ENCODE measurements around the gene GUSB.
"Not testable (repeated sequence)": the region's sequence is repeated elsewhere in the genome, so short reads cannot be mapped to it uniquely, and the experiment has no call there.

The GUSB gene

GRCh38 chr7:65960351-65961074 is 21.5 kb downstream of the GUSB start:
- Histone ChIP-seq H3K9ac (ENCODE audit: insufficient read length, low read depth) (no peak overlapping the region), H3K4me1 (ENCODE audit: insufficient read depth, insufficient read length) (no peaks in the 10 kb centered on the region), H3K4me3 (ENCODE audit: insufficient read length, low read depth) (no peak overlapping the region), H3K36me3 (ENCODE audit: insufficient read depth, insufficient read length, low read length) (peaks cover 84% of the 10 kb centered on the region), H3K9me3 (ENCODE audit: insufficient read depth, low read length) (no peaks in the 10 kb centered on the region), H3K27me3 (ENCODE audit: insufficient read depth, insufficient read length) (no peaks in the 10 kb centered on the region)
- TF ChIP-seq YY1 (IDR thresholded peaks at IDR 0.05; ENCODE audit: insufficient read depth, insufficient read length) = no peak
- no peak for TF ChIP-seq ZNF274 (IDR thresholded peaks at IDR 0.05; ENCODE audit: low read depth, low read length)
- no peak for TF ChIP-seq SUZ12 (IDR thresholded peaks at IDR 0.05; ENCODE audit: extremely low read depth, insufficient read depth, insufficient read length)
- DNase-seq (ENCODE audit: low read depth, low spot score) = no peak

GRCh38 chr7:65955718-65956117 is 26.3 kb downstream of the GUSB start:
- H3K27me3 ChIP-seq (ENCODE audit: insufficient read depth, insufficient read length) = no peaks in the 10 kb centered on the region
- no peaks in the 10 kb centered on the region for H3K9me3 ChIP-seq (ENCODE audit: insufficient read depth, low read length)
- TF ChIP-seq SUZ12 (IDR thresholded peaks at IDR 0.05; ENCODE audit: extremely low read depth, insufficient read depth, insufficient read length) (no peak), YY1 (IDR thresholded peaks at IDR 0.05; ENCODE audit: insufficient read depth, insufficient read length) (no peak), ZNF274 (IDR thresholded peaks at IDR 0.05; ENCODE audit: low read depth, low read length) (no peak)
- H3K9ac ChIP-seq (ENCODE audit: insufficient read length, low read depth) = no peak overlapping the region
- no peak for DNase-seq (ENCODE audit: low read depth, low spot score)
- H3K36me3 ChIP-seq (ENCODE audit: insufficient read depth, insufficient read length, low read length) = peaks cover 65% of the 10 kb centered on the region
- no peaks in the 10 kb centered on the region for H3K4me1 ChIP-seq (ENCODE audit: insufficient read depth, insufficient read length)
- no peak overlapping the region for H3K4me3 ChIP-seq (ENCODE audit: insufficient read length, low read depth)

- Histone ChIP-seq H3K4me3 (ENCODE audit: insufficient read length, low read depth) (no peak overlapping the region), H3K36me3 (ENCODE audit: insufficient read depth, insufficient read length, low read length) (peaks cover 52% of the 10 kb centered on the region), H3K27me3 (ENCODE audit: insufficient read depth, insufficient read length) (no peaks in the 10 kb centered on the region), H3K9ac (ENCODE audit: insufficient read length, low read depth) (no peak overlapping the region), H3K4me1 (ENCODE audit: insufficient read depth, insufficient read length) (no peaks in the 10 kb centered on the region), H3K9me3 (ENCODE audit: insufficient read depth, low read length) (no peaks in the 10 kb centered on the region)
- TF ChIP-seq SUZ12 (IDR thresholded peaks at IDR 0.05; ENCODE audit: extremely low read depth, insufficient read depth, insufficient read length) = no peak
- no peak for TF ChIP-seq ZNF274 (IDR thresholded peaks at IDR 0.05; ENCODE audit: low read depth, low read length)
- no peak for TF ChIP-seq YY1 (IDR thresholded peaks at IDR 0.05; ENCODE audit: insufficient read depth, insufficient read length)
- DNase-seq (ENCODE audit: low read depth, low spot score) = no peak
Observed at GRCh38 chr7:65953890-65954450, 28.0 kb downstream of the GUSB start.

GRCh38 chr7:65953001-65953720 is 28.9 kb downstream of the GUSB start:
- DNase-seq (ENCODE audit: low read depth, low spot score) = no peak
- no peaks in the 10 kb centered on the region for H3K4me1 ChIP-seq (ENCODE audit: insufficient read depth, insufficient read length)
- H3K36me3 ChIP-seq (ENCODE audit: insufficient read depth, insufficient read length, low read length) = peaks cover 45% of the 10 kb centered on the region
- H3K9me3 ChIP-seq (ENCODE audit: insufficient read depth, low read length) = no peaks in the 10 kb centered on the region
- no peak overlapping the region for H3K4me3 ChIP-seq (ENCODE audit: insufficient read length, low read depth)
- H3K27me3 ChIP-seq (ENCODE audit: insufficient read depth, insufficient read length) = no peaks in the 10 kb centered on the region
- no peak for TF ChIP-seq SUZ12 (IDR thresholded peaks at IDR 0.05; ENCODE audit: extremely low read depth, insufficient read depth, insufficient read length)
- TF ChIP-seq YY1 (IDR thresholded peaks at IDR 0.05; ENCODE audit: insufficient read depth, insufficient read length) = no peak
- TF ChIP-seq ZNF274 (IDR thresholded peaks at IDR 0.05; ENCODE audit: low read depth, low read length) = no peak
- no peak overlapping the region for H3K9ac ChIP-seq (ENCODE audit: insufficient read length, low read depth)

GRCh38 chr7:65951837-65952578 is 30.0 kb downstream of the GUSB start:
- no peak for DNase-seq (ENCODE audit: low read depth, low spot score)
- H3K36me3 ChIP-seq (ENCODE audit: insufficient read depth, insufficient read length, low read length) = peaks cover 37% of the 10 kb centered on the region

GRCh38 chr7:65946904-65947303 is 35.1 kb downstream of the GUSB start:
- H3K27me3 ChIP-seq (ENCODE audit: insufficient read depth, insufficient read length) = no peaks in the 10 kb centered on the region
- H3K4me1 ChIP-seq (ENCODE audit: insufficient read depth, insufficient read length) = no peaks in the 10 kb centered on the region
- no peak overlapping the region for H3K4me3 ChIP-seq (ENCODE audit: insufficient read length, low read depth)
- TF ChIP-seq ZNF274 (IDR thresholded peaks at IDR 0.05; ENCODE audit: low read depth, low read length) = no peak
- TF ChIP-seq YY1 (IDR thresholded peaks at IDR 0.05; ENCODE audit: insufficient read depth, insufficient read length) = no peak
- TF ChIP-seq SUZ12 (IDR thresholded peaks at IDR 0.05; ENCODE audit: extremely low read depth, insufficient read depth, insufficient read length) = no peak
- H3K36me3 ChIP-seq (ENCODE audit: insufficient read depth, insufficient read length, low read length) = peaks cover under 1% of the 10 kb centered on the region
- no peak for DNase-seq (ENCODE audit: low read depth, low spot score)
- no peaks in the 10 kb centered on the region for H3K9me3 ChIP-seq (ENCODE audit: insufficient read depth, low read length)
- H3K9ac ChIP-seq (ENCODE audit: insufficient read length, low read depth) = no peak overlapping the region

More at GRCh38 chr7:65951837-65952578, 30.0 kb downstream of the GUSB start:
- H3K9ac ChIP-seq (ENCODE audit: insufficient read length, low read depth) = no peak overlapping the region
- no peak overlapping the region for H3K4me3 ChIP-seq (ENCODE audit: insufficient read length, low read depth)
- no peaks in the 10 kb centered on the region for H3K4me1 ChIP-seq (ENCODE audit: insufficient read depth, insufficient read length)
- no peaks in the 10 kb centered on the region for H3K27me3 ChIP-seq (ENCODE audit: insufficient read depth, insufficient read length)
- no peaks in the 10 kb centered on the region for H3K9me3 ChIP-seq (ENCODE audit: insufficient read depth, low read length)
- TF ChIP-seq ZNF274 (IDR thresholded peaks at IDR 0.05; ENCODE audit: low read depth, low read length) (no peak), SUZ12 (IDR thresholded peaks at IDR 0.05; ENCODE audit: extremely low read depth, insufficient read depth, insufficient read length) (no peak), YY1 (IDR thresholded peaks at IDR 0.05; ENCODE audit: insufficient read depth, insufficient read length) (no peak)

GRCh38 chr7:65945787-65946186 is 36.2 kb downstream of the GUSB start:
- not testable (repeated sequence) for H3K4me1 ChIP-seq (ENCODE audit: insufficient read depth, insufficient read length); H3K27me3 ChIP-seq (ENCODE audit: insufficient read depth, insufficient read length); H3K4me3 ChIP-seq (ENCODE audit: insufficient read length, low read depth); H3K9ac ChIP-seq (ENCODE audit: insufficient read length, low read depth); H3K36me3 ChIP-seq (ENCODE audit: insufficient read depth, insufficient read length, low read length); H3K9me3 ChIP-seq (ENCODE audit: insufficient read depth, low read length); DNase-seq (ENCODE audit: low read depth, low spot score)
